Panc1 (cell line): ENCODE data around the gene CENPP.

Experiments
- TF ChIP-seq, protein P1 (sequence below): fragments of 450-650 bp; IDR thresholded peaks from 2 replicates; pipeline ENCODE4 v1.5.1; 2017; ENCODE audit warnings: mild to moderate bottlenecking
- TF ChIP-seq, protein P2 (sequence below), 2 experiments: IDR thresholded peaks; 2 replicates each; pipeline ENCODE4 v1.6.1; 2011 to 2012; ENCODE audit warnings: low read depth in 2 of 2, control low read depth in 1 of 2, low read length in 1 of 2, mild to moderate bottlenecking in 1 of 2, moderate library complexity in 1 of 2; ENCODE audit not compliant: insufficient read depth in 1 of 2

DNA sequence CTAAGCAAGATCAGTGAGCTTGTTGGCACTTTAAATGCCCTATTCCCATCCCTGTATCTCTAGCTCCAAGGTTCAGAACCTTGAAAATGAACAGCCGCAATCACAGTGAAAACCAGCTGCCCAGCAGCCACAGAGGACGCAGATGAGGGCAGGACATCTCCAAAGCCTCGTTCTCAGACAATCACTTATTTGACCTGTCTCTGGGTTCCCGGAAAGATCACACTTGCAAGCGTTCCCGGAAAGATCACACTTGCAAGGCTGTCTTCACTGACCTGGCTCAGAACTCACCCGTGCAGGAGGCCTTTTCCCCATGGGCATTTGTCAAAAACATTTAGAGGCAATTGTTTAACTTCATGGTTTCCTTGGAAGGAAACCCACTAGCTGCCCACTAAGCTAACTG, 318.5 kb downstream of the CENPP start:
- TF ChIP-seq, protein P1, sequence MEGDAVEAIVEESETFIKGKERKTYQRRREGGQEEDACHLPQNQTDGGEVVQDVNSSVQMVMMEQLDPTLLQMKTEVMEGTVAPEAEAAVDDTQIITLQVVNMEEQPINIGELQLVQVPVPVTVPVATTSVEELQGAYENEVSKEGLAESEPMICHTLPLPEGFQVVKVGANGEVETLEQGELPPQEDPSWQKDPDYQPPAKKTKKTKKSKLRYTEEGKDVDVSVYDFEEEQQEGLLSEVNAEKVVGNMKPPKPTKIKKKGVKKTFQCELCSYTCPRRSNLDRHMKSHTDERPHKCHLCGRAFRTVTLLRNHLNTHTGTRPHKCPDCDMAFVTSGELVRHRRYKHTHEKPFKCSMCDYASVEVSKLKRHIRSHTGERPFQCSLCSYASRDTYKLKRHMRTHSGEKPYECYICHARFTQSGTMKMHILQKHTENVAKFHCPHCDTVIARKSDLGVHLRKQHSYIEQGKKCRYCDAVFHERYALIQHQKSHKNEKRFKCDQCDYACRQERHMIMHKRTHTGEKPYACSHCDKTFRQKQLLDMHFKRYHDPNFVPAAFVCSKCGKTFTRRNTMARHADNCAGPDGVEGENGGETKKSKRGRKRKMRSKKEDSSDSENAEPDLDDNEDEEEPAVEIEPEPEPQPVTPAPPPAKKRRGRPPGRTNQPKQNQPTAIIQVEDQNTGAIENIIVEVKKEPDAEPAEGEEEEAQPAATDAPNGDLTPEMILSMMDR = no peak
- TF ChIP-seq, protein P2, sequence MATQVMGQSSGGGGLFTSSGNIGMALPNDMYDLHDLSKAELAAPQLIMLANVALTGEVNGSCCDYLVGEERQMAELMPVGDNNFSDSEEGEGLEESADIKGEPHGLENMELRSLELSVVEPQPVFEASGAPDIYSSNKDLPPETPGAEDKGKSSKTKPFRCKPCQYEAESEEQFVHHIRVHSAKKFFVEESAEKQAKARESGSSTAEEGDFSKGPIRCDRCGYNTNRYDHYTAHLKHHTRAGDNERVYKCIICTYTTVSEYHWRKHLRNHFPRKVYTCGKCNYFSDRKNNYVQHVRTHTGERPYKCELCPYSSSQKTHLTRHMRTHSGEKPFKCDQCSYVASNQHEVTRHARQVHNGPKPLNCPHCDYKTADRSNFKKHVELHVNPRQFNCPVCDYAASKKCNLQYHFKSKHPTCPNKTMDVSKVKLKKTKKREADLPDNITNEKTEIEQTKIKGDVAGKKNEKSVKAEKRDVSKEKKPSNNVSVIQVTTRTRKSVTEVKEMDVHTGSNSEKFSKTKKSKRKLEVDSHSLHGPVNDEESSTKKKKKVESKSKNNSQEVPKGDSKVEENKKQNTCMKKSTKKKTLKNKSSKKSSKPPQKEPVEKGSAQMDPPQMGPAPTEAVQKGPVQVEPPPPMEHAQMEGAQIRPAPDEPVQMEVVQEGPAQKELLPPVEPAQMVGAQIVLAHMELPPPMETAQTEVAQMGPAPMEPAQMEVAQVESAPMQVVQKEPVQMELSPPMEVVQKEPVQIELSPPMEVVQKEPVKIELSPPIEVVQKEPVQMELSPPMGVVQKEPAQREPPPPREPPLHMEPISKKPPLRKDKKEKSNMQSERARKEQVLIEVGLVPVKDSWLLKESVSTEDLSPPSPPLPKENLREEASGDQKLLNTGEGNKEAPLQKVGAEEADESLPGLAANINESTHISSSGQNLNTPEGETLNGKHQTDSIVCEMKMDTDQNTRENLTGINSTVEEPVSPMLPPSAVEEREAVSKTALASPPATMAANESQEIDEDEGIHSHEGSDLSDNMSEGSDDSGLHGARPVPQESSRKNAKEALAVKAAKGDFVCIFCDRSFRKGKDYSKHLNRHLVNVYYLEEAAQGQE (IDR thresholded peaks at IDR 0.05; ENCODE audit: insufficient read depth in 1 of 2, low read depth in 2 of 2, low read length in 1 of 2) = no peak
